Epithelial cell of proximal tubule (primary cell): Measurements from ENCODE around the gene TSSK2. TPM values are rescaled to one million over a fixed set of nuclear protein-coding genes. Genes with fewer than 3 reads are reported as not detected.

ENCODE experiments used
- DNase-seq: peaks from one replicate; pipeline ENCODE4 v3.0.0-alpha.2; 2011; ENCODE audit warnings: low read depth
- H3K4me3 ChIP-seq: 2 replicates; pipeline ENCODE4 v1.5.1; 2011; ENCODE audit warnings: low read depth, mild to moderate bottlenecking, low read length
- CTCF ChIP-seq: conservative IDR thresholded peaks from 2 replicates; pipeline ENCODE4 v1.5.1; 2012; ENCODE audit warnings: low read depth, mild to moderate bottlenecking, low read length
- total RNA-seq: library from RNA; depleted of rRNA; stranded (reverse); fragments of >200 nt; gene quantifications from 2 replicates; pipeline ENCODE4 v1.2.3, GENCODE V29; 2015

Gene TSSK2
- total RNA-seq, 1 donor from 2014 or later: not detected

DNA sequence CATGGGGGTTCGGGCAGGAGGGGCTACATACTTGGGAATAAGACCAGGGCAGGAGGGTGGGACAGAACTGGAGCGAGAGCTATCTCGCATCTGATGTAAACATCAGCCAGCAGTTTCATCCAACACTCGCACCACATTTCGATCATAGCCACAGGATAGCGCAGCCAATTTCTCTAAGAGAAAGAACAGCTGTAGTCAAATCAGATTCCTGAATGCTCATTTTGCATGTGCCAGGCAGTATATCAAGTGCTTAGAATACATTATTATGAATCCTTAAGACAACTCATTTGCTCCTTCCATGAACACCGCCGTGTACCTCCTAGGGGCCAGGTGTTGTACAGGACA is 23.4 kb upstream of the TSSK2 start:
- TF ChIP-seq CTCF: no peak
- DNase-seq: no peak
- H3K4me3 ChIP-seq: no peak overlapping the region

- TF ChIP-seq CTCF: no peak
- no peak for DNase-seq
Observed at GRCh38 chr22:19108807-19109197, 22.3 kb upstream of the TSSK2 start.

DNA sequence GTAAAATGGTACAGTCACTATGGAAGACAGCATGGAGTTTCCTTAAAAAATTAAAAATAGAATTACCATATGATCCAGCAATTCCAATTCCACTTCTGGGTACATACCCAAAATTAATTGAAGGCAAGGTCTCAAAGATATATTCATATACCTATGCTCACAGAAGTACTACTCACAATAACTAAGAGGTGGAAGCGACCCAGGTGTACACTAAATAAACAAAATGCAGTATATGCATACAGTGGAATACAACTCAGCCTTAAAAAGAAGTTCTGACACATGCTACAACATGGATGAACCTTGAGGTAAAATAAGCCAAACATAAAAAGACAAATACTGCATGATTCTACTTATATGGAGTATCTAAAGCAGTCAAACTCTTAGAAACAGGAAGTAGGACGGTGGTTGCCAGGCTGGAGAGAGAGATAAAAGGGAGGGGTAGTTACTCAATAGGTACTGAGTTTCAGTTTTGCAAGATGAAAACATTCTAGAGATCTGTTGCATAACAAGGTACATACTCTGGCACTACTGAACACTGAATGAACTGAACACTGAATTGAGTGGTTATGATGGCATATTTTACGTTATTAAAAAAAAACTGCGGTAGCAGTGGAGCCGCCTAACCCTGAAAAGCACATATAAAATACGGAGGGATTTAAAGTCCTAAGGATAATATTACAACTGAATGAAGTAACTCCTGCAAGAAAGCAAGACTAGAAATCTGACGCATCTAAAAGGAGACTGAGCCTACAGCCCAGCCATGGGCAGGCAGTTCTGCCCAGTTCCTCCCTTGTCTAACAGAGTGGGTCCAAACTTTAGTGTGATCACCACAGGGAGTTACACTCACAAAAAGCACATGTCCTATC is 21.7 kb upstream of the TSSK2 start:
- no peak overlapping the region for H3K4me3 ChIP-seq
- TF ChIP-seq CTCF: no peak

More at GRCh38 chr22:19108807-19109197, 22.3 kb upstream of the TSSK2 start:
- H3K4me3 ChIP-seq: no peak overlapping the region

GRCh38 chr22:19110064-19110458 is 21.0 kb upstream of the TSSK2 start:
- H3K4me3 ChIP-seq: no peak overlapping the region
- TF ChIP-seq CTCF: no peak
- DNase-seq: no peak

More for the DNA sequence above, 21.7 kb upstream of the TSSK2 start:
- no peak for DNase-seq

- no peak for DNase-seq
- no peak overlapping the region for H3K4me3 ChIP-seq
- TF ChIP-seq CTCF: no peak
Observed at GRCh38 chr22:19110646-19111045, 20.5 kb upstream of the TSSK2 start.

GRCh38 chr22:19111140-19111539 is 20.0 kb upstream of the TSSK2 start:
- no peak for TF ChIP-seq CTCF
- H3K4me3 ChIP-seq: no peak overlapping the region
- DNase-seq: no peak

- H3K4me3 ChIP-seq: no peak overlapping the region
- no peak for TF ChIP-seq CTCF
- no peak for DNase-seq
Observed at GRCh38 chr22:19111584-19111983, 19.5 kb upstream of the TSSK2 start.
